PFSK-1 (cell line): Measurements from ENCODE around the gene LRP6.

ENCODE experiments used
- SIN3A ChIP-seq: IDR thresholded peaks from 2 replicates; pipeline ENCODE4 v1.6.1; 2012; ENCODE audit warnings: mild to moderate bottlenecking, low read length, moderate library complexity, borderline replicate concordance; ENCODE audit not compliant: insufficient read depth
- TAF1 ChIP-seq: IDR thresholded peaks from 2 replicates; pipeline ENCODE4 v1.6.1; 2012; ENCODE audit warnings: low read length, control low read depth, borderline replicate concordance; ENCODE audit not compliant: insufficient read depth
- TF ChIP-seq, protein P1 (sequence below), 2 experiments: IDR thresholded peaks; 2 replicates each; pipeline versions ENCODE4 v1.6.1 to v1.8.0; 2011 to 2012; ENCODE audit warnings: low read depth in 2 of 2, low read length in 2 of 2, control low read depth in 1 of 2, inconsistent platforms in 1 of 2, mild to moderate bottlenecking in 1 of 2, moderate library complexity in 1 of 2; ENCODE audit not compliant: insufficient read depth in 1 of 2

DNA sequence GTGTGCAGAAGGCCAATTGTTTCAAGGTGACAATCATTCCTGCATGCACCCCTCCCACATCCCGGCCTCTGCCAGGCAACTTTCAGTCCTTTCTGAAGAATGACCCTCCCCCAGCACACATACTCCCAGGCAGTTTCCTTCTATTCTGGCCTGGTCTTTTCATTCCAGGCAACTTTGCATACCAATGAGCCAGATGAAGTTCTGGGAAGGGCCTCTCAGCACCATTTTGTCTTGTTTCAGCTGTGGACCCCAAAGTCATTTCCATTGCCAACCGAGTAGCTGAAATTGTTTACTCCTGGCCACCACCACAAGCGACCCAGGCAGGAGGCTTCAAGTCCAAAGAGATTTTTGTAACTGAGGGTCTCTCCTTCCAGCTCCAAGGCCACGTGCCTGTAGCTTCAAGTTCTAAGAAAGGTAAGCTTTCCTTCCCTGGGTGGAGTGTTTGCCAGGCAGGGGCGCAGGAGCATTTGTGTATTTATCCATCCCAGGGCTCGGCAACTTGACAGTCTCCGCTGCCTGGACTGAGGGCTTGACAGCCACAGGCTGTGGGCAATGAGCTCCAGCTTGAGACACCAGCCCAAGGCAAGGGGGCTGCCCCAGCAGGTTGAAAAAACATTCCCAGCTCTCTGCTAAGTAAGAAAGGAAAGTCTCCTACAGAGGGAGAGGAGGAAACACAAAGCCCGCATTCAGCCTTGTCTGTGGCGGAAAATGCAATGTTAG lies 179.7 kb downstream of the LRP6 start:
- TF ChIP-seq, protein P1, sequence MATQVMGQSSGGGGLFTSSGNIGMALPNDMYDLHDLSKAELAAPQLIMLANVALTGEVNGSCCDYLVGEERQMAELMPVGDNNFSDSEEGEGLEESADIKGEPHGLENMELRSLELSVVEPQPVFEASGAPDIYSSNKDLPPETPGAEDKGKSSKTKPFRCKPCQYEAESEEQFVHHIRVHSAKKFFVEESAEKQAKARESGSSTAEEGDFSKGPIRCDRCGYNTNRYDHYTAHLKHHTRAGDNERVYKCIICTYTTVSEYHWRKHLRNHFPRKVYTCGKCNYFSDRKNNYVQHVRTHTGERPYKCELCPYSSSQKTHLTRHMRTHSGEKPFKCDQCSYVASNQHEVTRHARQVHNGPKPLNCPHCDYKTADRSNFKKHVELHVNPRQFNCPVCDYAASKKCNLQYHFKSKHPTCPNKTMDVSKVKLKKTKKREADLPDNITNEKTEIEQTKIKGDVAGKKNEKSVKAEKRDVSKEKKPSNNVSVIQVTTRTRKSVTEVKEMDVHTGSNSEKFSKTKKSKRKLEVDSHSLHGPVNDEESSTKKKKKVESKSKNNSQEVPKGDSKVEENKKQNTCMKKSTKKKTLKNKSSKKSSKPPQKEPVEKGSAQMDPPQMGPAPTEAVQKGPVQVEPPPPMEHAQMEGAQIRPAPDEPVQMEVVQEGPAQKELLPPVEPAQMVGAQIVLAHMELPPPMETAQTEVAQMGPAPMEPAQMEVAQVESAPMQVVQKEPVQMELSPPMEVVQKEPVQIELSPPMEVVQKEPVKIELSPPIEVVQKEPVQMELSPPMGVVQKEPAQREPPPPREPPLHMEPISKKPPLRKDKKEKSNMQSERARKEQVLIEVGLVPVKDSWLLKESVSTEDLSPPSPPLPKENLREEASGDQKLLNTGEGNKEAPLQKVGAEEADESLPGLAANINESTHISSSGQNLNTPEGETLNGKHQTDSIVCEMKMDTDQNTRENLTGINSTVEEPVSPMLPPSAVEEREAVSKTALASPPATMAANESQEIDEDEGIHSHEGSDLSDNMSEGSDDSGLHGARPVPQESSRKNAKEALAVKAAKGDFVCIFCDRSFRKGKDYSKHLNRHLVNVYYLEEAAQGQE (IDR thresholded peaks at IDR 0.05; ENCODE audit: insufficient read depth in 1 of 2, low read depth in 2 of 2, low read length in 2 of 2): no peak
- TF ChIP-seq SIN3A (no peak), TAF1 (no peak)
